ENCODE data around the gene ZPBP2. TPM values are rescaled to one million over a fixed set of nuclear protein-coding genes. Genes with fewer than 3 reads are reported as not detected.

ZPBP2 gene
- total and polyA plus RNA-seq, 8 donors = not detected

DNA sequence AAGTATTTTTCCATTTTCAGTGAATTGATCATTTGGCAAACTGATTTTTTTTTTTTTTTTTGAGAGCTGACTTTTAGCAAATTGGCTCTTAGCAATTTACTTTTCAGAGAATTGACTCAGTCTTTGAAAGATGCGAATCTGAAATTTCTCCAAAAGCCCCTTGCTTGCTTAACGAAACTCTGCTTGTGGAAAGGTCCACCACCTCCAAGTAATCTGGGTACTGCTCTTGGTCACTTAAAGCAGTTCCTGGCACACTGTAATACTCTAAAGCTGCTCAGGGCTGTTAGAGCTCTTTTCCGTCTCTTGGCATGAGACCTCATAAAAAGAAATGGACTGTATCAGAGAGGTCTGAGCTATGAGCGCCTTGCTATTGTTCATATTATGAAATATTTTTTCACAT, 47.6 kb downstream of the ZPBP2 start:
- intact Hi-C loops (cut with DNase I) = no loop called here
- Histone ChIP-seq H3K9me3 (no peaks in the 10 kb centered on the region), H3K27me3 (no peaks in the 10 kb centered on the region), H3K27ac (no peak overlapping the region), H3K4me1 (no peaks in the 10 kb centered on the region), H3K4me3 (no peak overlapping the region), H3K36me3 (peaks cover 0 to 22% of the 10 kb centered on the region in 2 donors)
- TF ChIP-seq, protein P1, sequence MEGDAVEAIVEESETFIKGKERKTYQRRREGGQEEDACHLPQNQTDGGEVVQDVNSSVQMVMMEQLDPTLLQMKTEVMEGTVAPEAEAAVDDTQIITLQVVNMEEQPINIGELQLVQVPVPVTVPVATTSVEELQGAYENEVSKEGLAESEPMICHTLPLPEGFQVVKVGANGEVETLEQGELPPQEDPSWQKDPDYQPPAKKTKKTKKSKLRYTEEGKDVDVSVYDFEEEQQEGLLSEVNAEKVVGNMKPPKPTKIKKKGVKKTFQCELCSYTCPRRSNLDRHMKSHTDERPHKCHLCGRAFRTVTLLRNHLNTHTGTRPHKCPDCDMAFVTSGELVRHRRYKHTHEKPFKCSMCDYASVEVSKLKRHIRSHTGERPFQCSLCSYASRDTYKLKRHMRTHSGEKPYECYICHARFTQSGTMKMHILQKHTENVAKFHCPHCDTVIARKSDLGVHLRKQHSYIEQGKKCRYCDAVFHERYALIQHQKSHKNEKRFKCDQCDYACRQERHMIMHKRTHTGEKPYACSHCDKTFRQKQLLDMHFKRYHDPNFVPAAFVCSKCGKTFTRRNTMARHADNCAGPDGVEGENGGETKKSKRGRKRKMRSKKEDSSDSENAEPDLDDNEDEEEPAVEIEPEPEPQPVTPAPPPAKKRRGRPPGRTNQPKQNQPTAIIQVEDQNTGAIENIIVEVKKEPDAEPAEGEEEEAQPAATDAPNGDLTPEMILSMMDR (IDR thresholded peaks at IDR 0.05) = no peak
- ATAC-seq = no peak
- DNase-seq = no peak

DNA sequence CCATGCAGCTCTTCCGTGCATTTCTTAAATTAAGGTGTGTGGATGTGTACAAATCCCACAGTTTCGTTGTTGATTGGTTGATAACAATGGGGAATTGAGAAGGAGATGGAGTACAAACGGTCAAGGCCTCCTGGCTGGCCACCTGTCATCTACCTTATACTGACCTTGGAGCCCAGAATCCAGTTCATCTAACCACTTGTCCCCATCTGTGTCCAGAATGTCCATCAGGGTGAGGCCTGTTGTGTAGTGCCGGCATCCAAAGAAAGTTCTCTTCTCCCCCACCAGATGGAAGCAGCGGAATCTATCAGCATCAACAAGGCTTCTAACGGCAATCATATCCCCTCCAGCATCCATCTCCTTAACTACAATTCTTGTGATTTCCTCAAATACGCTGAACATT, 48.9 kb downstream of the ZPBP2 start:
- DNase-seq = no peak
- Histone ChIP-seq H3K36me3 (peaks cover 0 to 36% of the 10 kb centered on the region in 2 donors), H3K9me3 (no peaks in the 10 kb centered on the region), H3K27ac (no peak overlapping the region), H3K4me1 (no peaks in the 10 kb centered on the region), H3K4me3 (no peak overlapping the region), H3K27me3 (no peaks in the 10 kb centered on the region)
- intact Hi-C loops (cut with DNase I) = no loop called here
- TF ChIP-seq, protein P1 (IDR thresholded peaks at IDR 0.05) = no peak
- ATAC-seq = no peak

DNA sequence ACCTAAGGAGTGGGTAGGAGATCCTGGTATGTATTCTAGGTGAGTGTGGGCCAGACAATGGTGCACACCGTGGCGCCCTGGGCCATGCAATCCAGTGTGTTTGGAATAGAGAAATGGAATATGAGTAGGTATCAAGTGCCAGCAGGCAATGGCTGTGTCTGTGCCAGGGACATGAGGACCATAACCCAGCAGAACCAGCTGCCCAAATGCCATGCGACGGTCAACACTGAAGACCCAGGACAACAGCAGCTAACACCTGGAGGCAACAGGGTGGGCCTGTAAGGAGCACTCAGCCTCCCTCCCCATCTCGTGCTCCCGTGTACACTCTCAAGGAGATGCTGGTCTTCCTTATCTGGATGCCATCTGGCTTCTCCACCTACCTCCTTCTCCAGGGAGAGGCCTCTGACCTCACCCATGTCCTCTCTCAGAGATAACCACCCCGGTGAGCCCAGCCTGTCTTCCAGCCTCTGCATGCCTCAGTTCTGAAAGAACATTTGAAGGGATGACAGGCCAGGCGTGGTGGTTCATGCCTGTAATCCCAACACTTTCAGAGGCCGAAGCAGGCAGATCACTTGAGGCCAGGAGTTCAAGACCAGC, 51.2 kb downstream of the ZPBP2 start:
- Histone ChIP-seq H3K27ac (no peak overlapping the region), H3K9me3 (no peaks in the 10 kb centered on the region), H3K27me3 (no peaks in the 10 kb centered on the region), H3K36me3 (peaks cover 0 to 52% of the 10 kb centered on the region in 2 donors), H3K4me1 (peaks cover 0 to 17% of the 10 kb centered on the region in 2 donors), H3K4me3 (no peak overlapping the region)
- intact Hi-C loops (cut with DNase I) = no loop called here
- TF ChIP-seq, protein P1 (IDR thresholded peaks at IDR 0.05) = no peak
- DNase-seq = no peak
- no peak for ATAC-seq

DNA sequence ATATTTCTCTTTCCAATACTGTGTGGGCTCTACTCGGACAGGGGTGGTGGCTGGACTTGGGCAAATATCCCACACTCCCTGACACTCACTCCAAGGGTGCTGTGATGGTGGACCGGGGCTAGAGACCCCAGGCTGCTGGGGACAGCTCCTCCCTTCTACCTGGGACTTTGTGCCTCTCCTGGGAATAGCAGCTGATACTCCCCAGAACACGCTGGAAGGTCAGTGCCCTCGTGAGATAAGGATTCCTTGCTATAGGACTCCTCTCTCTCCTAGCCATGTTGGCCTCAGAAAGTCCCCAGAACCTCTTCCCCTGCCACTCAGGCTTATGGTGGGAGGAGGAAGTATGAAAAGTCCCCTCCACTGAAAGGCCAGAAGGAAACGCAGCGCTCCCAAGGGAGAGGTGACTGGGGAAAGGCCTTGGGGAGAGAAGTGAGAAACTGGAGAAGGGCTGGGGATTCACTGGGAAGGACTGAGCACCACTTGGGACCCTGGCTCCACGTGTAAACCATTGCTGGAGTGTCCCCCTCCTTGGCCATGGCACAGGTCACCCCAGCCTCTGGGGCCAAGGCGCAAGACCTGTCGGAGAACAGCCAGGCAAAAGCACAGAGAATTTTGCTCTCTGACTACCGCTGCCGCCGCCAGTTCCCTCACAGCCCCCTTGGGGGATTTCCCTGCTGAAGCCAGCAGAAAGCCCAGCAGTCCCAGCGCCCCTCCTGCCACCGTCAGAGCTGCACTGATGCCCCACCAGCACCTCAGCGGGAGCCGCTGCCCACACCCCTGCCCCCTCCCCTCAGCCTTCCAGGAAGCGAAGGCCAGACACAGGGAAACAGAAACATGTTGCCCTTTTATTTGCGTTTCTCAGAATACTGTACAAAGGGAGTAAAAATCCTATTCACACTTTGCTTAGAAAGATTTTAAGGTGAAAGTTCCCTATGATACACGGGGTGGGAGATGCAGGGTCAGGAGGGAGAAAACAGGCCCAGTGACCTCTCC, 52.5 kb downstream of the ZPBP2 start:
- intact Hi-C loops (cut with DNase I) = no loop called here
- Histone ChIP-seq H3K27ac (no peak overlapping the region), H3K4me1 (peaks cover 4 to 30% of the 10 kb centered on the region in 2 donors)

More for the DNA sequence above, 52.5 kb downstream of the ZPBP2 start:
- H3K9me3 ChIP-seq = no peaks in the 10 kb centered on the region
- peaks cover 0 to 52% of the 10 kb centered on the region in 2 donors for H3K36me3 ChIP-seq
- H3K27me3 ChIP-seq = no peaks in the 10 kb centered on the region
- no peak for ATAC-seq
- TF ChIP-seq, protein P1 (IDR thresholded peaks at IDR 0.05) = no peak
- no peak for DNase-seq
- H3K4me3 ChIP-seq = no peak overlapping the region

All from left lung (tissue), 10 donors.